Kidney epithelial cell (primary cell): ENCODE data around the gene FGGY. TPM values are rescaled to one million over a fixed set of nuclear protein-coding genes. Genes with fewer than 3 reads are reported as not detected.

Experiments used
- DNase-seq: peaks from one replicate; pipeline ENCODE4 v3.0.0-alpha.2; 2010; ENCODE audit warnings: low read depth
- H3K27me3 ChIP-seq: 2 replicates; pipeline ENCODE4 v1.6.0; 2011; ENCODE audit warnings: low read length; ENCODE audit not compliant: control insufficient read depth, insufficient read depth
- H3K36me3 ChIP-seq: 2 replicates; pipeline ENCODE4 v1.5.1; 2011; ENCODE audit warnings: low read length; ENCODE audit not compliant: control insufficient read depth, insufficient read depth
- H3K4me3 ChIP-seq: 2 replicates; pipeline ENCODE4 v1.5.1; 2011; ENCODE audit warnings: low read depth, mild to moderate bottlenecking, control low read depth, low read length
- CTCF ChIP-seq: IDR thresholded peaks from 2 replicates; pipeline ENCODE4 v1.5.1; 2011; ENCODE audit warnings: mild to moderate bottlenecking, moderate library complexity, low read length, control low read depth, inconsistent platforms; ENCODE audit not compliant: insufficient read depth, poor library complexity, severe bottlenecking
- total RNA-seq: library from RNA; depleted of rRNA; stranded (reverse); fragments of >200 nt; gene quantifications from 2 replicates; pipeline ENCODE4 v1.2.3, GENCODE V29; 2015

Gene FGGY
- total RNA-seq, 1 donor from 2014 or later = 8.6 TPM

GRCh38 chr1:59750328-59751003, 453.6 kb downstream of the FGGY start:
- Histone ChIP-seq H3K27me3 (no peaks in the 10 kb centered on the region), H3K4me3 (no peak overlapping the region), H3K36me3 (no peaks in the 10 kb centered on the region)
- DNase-seq = peak; percentile 86
- TF ChIP-seq CTCF = no peak

GRCh38 chr1:59751004-59751395, 454.1 kb downstream of the FGGY start:
- Histone ChIP-seq H3K4me3 (no peak overlapping the region), H3K27me3 (no peaks in the 10 kb centered on the region), H3K36me3 (no peaks in the 10 kb centered on the region)
- TF ChIP-seq CTCF = no peak
- no peak for DNase-seq

GRCh38 chr1:59751801-59752200, 454.9 kb downstream of the FGGY start:
- TF ChIP-seq CTCF = no peak
- no peak for DNase-seq
- H3K4me3 ChIP-seq = no peak overlapping the region
- H3K27me3 ChIP-seq = no peaks in the 10 kb centered on the region
- no peaks in the 10 kb centered on the region for H3K36me3 ChIP-seq

GRCh38 chr1:59752556-59753414, 455.9 kb downstream of the FGGY start:
- DNase-seq = no peak

GRCh38 chr1:59755069-59755685, 458.3 kb downstream of the FGGY start:
- no peak for TF ChIP-seq CTCF
- no peak for DNase-seq

More at GRCh38 chr1:59752556-59753414, 455.9 kb downstream of the FGGY start:
- no peak overlapping the region for H3K4me3 ChIP-seq
- H3K27me3 ChIP-seq = no peaks in the 10 kb centered on the region
- no peaks in the 10 kb centered on the region for H3K36me3 ChIP-seq
- TF ChIP-seq CTCF = no peak

More at GRCh38 chr1:59755069-59755685, 458.3 kb downstream of the FGGY start:
- H3K36me3 ChIP-seq = no peaks in the 10 kb centered on the region
- H3K27me3 ChIP-seq = no peaks in the 10 kb centered on the region
- H3K4me3 ChIP-seq = no peak overlapping the region
